NCI-H2227 (cell line): ENCODE results near the gene HID1.
"Not testable (repeated sequence)": the region's sequence is repeated elsewhere in the genome, so short reads cannot be mapped to it uniquely, and the experiment has no call there.

Experiments used
- DNase-seq: peaks from one replicate; lab custom pipeline; 2025; ENCODE audit not compliant: unreplicated experiment; lab: John Stamatoyannopoulos, UW

Gene HID1

GRCh38 chr17:74972107-74972972, at the start of gene HID1:
Gene HID1, minus strand, starts transcription at chr17:74972759. Its CDS starts 103 bp downstream, at chr17:74972656.
- peak; percentile 82 for DNase-seq

GRCh38 chr17:75020331-75021110, 48.0 kb upstream of the HID1 start:
- no peak for DNase-seq

GRCh38 chr17:75019710-75020109, 47.2 kb upstream of the HID1 start:
- no peak for DNase-seq

- DNase-seq = no peak
Observed at GRCh38 chr17:75019146-75019545, 46.6 kb upstream of the HID1 start.

- DNase-seq = no peak
Observed at GRCh38 chr17:75013092-75013559, 40.6 kb upstream of the HID1 start.

GRCh38 chr17:75012346-75013091, 40.0 kb upstream of the HID1 start, which contains the start of gene MRPL58:
Gene MRPL58, plus strand, starts transcription at chr17:75012670. Its CDS starts 17 bp downstream, at chr17:75012687.
- DNase-seq = peak; percentile 96

GRCh38 chr17:75012096-75012345, 39.5 kb upstream of the HID1 start:
- no peak for DNase-seq

- DNase-seq = peak; percentile 58
Observed at GRCh38 chr17:75011401-75012095, 39.0 kb upstream of the HID1 start.

- peak; percentile 49 for DNase-seq
Observed at GRCh38 chr17:75010683-75011400, 38.3 kb upstream of the HID1 start.

- no peak for DNase-seq
Observed at GRCh38 chr17:75009139-75009724, 36.7 kb upstream of the HID1 start.

- DNase-seq = no peak
Observed at GRCh38 chr17:75008373-75008772, 35.8 kb upstream of the HID1 start.

GRCh38 chr17:75006653-75007052, 34.1 kb upstream of the HID1 start:
- no peak for DNase-seq

- not testable (repeated sequence) for DNase-seq
Observed at GRCh38 chr17:75006084-75006483, 33.5 kb upstream of the HID1 start.

GRCh38 chr17:75005291-75005690, 32.7 kb upstream of the HID1 start:
- no peak for DNase-seq

GRCh38 chr17:75004371-75004770, 31.8 kb upstream of the HID1 start:
- DNase-seq = no peak

GRCh38 chr17:75003957-75004355, 31.4 kb upstream of the HID1 start:
- DNase-seq = no peak

GRCh38 chr17:75003070-75003956, 30.8 kb upstream of the HID1 start:
- DNase-seq = no peak

- DNase-seq = no peak
Observed at GRCh38 chr17:75001915-75002843, 29.6 kb upstream of the HID1 start.
